Testis (tissue), 2 donors: ENCODE data around the gene CKAP2L.

ENCODE experiments used
- CTCF ChIP-seq, 3 experiments: fragments of 450-650 bp in 2 of 3; fragments of 200-600 bp in 1 of 3; sonication (generic) in 1 of 3; IDR thresholded peaks; one replicate each; pipeline ENCODE4 v1.5.1; 2016 to 2019; ENCODE audit warnings: antibody characterized with exemption in 3 of 3, mild to moderate bottlenecking in 2 of 3, moderate library complexity in 1 of 3
- POLR2A ChIP-seq: fragments of 450-650 bp; IDR thresholded peaks from one replicate; pipeline ENCODE4 v1.6.1; 2017; ENCODE audit warnings: antibody characterized with exemption, mild to moderate bottlenecking, moderate library complexity

DNA sequence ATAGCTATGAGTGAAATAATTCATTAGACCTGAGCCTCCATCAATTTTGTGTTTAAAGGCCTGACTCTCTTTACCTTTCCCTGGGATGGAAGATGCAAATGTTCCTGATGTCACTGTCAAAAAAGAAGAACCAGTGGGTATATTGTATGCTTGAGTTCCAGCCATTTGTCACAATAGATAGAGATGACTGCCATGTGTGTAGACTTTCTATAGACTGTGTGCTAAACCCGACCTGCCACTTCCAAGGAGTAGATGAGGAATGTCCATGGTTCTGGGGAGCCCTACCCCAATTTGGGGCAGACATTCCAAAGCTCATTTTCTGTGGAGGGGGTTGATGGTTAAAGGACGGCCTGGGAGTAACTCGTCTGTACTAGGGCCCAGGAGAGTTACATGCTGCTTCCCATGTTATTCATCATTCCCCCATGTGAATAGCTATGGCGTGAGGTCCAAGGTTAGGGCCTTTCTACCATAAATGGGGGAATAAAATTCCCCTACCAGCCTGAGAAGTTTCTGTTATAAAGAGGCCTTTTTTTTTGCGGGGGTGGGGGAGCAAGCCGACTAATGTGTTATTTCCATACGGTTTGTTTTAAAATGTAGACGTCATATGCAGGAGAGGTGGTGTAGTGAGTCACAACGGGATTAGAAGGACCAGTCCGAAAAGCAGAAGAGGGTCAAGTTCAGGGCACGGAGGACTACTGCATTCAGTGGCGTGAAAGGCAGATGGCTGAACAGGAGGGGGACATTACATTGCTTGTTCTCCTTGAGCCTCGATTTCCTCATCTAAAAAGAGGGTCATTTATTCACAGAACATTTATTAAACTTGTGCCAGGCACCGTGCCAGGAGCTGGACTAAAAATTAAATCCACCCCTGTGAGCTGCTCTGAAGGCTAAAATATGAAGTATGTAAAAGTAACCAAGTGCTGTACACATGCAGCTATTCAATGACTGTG, 48.2 kb upstream of the CKAP2L start:
- TF ChIP-seq CTCF (IDR thresholded peaks at IDR 0.05) (no peak), POLR2A (no peak)
